Uterus (tissue), 2 donors: Measurements from ENCODE around the gene WDFY4.

Experiments used
- CTCF ChIP-seq, 4 experiments: fragments of 200-600 bp in 2 of 4; fragments of 450-650 bp in 2 of 4; sonication (generic) in 2 of 4; IDR thresholded peaks; one replicate each; pipeline ENCODE4 v1.5.1; 2016 to 2019; ENCODE audit warnings: antibody characterized with exemption in 4 of 4, mild to moderate bottlenecking in 2 of 4, moderate library complexity in 1 of 4
- POLR2A ChIP-seq, 2 donors: fragments of 450-650 bp; IDR thresholded peaks; one replicate each; pipeline ENCODE4 v1.6.1; 2016; ENCODE audit warnings: antibody characterized with exemption in 2 of 2, mild to moderate bottlenecking in 1 of 2, moderate library complexity in 1 of 2

GRCh38 chr10:48691812-48692528 lies 7.3 kb downstream of the WDFY4 start:
- TF ChIP-seq CTCF (IDR thresholded peaks at IDR 0.05): no peak
- TF ChIP-seq POLR2A (IDR thresholded peaks at IDR 0.05): no peak
